NCI-H1694 (cell line): ENCODE results near the gene SEPTIN8.

Source experiments
- DNase-seq: peaks from one replicate; lab custom pipeline; 2025; lab: John Stamatoyannopoulos, UW

SEPTIN8 gene

GRCh38 chr5:132777209-132778069, at the start of gene SEPTIN8:
Gene SEPTIN8, minus strand, starts transcription at chr5:132777239. Its CDS starts 102 bp downstream, at chr5:132777137.
- DNase-seq = no peak

DNA sequence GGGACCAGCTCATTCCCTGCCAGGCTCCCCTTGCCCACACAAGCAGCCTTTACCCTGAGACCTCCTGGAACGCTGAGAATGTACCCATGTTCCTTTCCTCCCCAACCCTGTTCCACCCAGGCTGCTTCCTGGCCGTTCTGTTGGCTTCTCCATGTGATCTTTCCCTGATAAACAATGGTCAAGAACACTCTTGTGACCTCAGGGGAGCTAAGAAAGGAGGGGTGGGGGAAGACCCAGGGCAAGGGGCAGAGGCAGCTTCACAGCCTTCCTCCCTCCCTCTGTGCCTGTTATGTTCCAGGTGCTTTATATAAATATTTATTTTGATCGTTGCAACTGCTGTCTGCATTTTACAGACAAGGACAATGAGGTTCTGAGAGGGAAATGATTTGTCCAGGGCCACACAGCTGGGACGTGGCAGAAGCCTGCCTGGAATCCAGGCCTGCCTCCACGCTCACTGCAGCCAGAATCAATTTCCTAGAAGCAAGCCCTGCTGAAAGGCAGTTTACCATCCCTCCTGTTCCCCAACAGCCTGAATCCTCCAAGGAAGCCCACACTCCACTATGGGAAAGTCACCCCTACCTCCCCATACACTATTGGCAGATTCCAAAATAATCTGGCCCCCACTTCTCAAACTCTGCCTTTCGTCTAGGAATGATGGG, 49.5 kb upstream of the SEPTIN8 start:
- no peak for DNase-seq

DNA sequence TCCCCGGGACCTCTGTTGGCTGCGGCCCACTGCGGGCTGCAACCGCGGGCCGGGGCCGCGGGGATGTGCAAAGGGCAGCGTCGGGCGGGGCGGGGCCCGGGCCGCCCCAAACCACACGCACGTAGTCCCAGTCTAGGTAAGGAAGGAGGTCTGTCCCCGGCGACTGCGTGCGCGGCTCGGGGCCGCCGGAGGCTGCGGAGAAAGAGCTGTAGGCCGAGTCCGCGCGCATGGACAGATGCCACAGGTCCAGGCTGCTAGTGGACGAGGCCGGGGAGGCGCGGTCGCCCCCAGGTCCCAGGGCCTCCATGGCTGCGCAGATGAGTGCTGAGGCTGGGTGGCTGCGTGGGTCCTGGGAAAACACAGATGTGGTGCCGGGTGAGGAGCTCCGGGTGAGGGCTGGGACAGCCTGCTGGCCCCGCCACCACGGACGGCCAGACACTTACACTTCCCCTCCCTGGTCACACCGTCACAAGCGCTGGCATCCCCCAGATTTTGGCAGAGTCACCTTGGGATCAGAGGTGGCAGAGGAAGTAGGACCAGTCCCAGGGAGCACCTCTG, 48.9 kb upstream of the SEPTIN8 start:
- no peak for DNase-seq

- DNase-seq = no peak
Observed at GRCh38 chr5:132825033-132825833, 48.2 kb upstream of the SEPTIN8 start.

DNA sequence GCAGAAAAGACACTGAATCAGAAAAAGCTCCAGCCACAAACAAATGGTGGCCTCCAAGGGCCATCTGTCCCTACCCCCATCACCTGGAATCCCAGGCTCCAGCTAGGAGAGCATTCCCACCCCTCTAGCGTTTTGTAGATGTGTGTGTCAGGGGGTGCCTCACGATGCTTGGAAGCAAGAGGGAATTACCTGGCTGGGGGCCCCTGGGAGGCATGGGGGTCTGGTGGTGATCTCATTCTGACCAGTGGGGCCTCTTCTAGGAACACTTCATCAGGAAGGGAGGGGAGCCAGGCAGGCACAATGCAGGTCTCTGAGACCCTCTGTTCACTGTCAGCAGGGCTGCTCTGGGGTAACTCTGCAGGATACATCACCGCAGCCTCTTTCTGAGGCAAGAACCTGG, 47.4 kb upstream of the SEPTIN8 start:
- no peak for DNase-seq

DNA sequence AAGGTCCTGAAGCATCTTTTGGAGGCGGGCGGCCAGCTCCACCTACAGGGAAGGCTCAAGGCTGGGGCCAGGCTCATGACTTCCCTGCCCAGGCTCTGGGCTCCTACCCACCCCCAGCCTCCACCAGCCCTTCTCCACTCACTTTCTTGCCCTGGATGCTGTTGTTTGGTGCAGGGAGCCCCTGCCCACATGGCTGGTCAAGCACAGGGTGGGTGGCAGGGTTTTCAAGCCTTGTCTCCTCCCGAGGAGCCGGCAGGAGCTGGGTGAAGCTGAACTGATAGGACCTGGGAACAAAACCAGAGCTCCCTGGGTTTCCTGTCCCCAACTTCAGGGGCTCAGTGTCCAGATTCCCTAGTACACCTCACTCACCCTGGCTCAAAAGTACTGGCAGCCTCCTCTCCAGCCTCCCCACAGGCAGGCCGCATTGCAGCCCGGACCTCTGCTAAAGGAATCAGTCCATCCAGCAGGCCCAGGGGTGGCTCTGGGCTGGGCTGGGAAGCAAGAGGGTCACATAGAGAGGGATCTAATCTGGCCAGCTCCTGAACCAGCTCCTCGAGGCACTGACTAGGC, 46.5 kb upstream of the SEPTIN8 start:
- DNase-seq = no peak

GRCh38 chr5:132822650-132823480, 45.8 kb upstream of the SEPTIN8 start:
- no peak for DNase-seq

GRCh38 chr5:132821791-132822190, 44.8 kb upstream of the SEPTIN8 start:
- DNase-seq = peak; percentile 71

DNA sequence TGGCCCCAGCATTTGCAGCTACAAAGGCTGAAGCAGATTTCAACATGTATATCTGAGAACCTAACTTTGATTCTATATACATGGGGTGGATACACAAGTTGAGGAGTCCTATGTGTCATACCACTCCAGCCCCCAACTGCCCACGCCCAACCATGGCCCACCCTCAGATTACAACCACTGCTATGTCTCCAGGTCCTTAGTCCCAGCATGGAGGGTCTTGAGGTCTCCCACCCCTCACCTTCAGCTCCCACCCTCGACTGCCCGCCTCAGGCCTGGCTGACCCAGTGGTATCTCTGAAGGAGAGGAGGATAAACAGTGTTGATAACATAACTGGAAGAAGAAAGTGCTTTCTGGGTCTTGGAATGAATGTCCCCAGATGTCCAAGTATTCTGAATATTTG, 44.3 kb upstream of the SEPTIN8 start:
- DNase-seq = no peak

GRCh38 chr5:132820162-132820754, 43.2 kb upstream of the SEPTIN8 start:
- peak; percentile 88 for DNase-seq

GRCh38 chr5:132819468-132819867, 42.4 kb upstream of the SEPTIN8 start:
- DNase-seq = no peak

DNA sequence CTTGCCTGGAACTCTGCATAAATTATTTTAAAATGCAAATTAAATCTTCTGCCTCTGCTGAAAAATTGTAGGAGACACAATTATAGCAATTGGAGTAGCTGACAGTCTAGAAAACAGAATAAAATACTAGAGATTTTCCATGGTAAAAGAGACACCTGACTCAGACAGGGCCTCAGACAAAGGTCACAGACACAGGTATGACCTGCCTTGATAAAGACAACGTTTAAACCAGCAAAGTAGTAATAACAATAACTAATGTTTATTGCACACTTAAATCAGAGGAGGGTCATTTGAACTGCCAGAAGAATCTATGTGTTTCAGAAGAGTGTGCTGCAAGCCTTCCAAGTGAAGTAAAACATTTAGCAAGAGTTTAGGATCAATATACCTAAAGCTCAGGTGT, 40.0 kb upstream of the SEPTIN8 start:
- no peak for DNase-seq

GRCh38 chr5:132816554-132816953, 39.5 kb upstream of the SEPTIN8 start:
- DNase-seq = no peak

DNA sequence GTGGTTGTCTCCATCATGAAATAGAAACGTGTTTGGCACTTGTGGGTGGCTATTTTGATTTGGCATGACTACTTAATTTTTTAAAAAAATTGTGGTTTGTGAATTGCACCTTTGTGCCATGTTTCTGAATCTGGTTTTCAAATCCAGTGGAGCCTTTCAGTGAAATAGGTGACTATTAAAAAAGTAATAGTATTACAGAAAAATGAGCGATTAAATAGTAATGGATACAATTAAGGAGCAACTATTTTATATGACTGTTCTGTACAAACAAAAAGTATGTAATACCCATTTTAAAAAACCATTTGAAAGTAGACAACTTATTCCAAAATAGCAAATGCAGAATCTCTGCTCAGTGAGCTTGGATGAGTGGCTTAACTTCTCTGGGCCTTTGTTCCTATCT, 39.0 kb upstream of the SEPTIN8 start:
- DNase-seq = no peak

- DNase-seq = no peak
Observed at GRCh38 chr5:132815454-132815853, 38.4 kb upstream of the SEPTIN8 start.

GRCh38 chr5:132814503-132815294, 37.7 kb upstream of the SEPTIN8 start:
- DNase-seq = no peak

- no peak for DNase-seq
Observed at GRCh38 chr5:132813599-132814502, 36.8 kb upstream of the SEPTIN8 start.

GRCh38 chr5:132812781-132813598, 36.0 kb upstream of the SEPTIN8 start, which contains the start of gene SOWAHA:
Gene SOWAHA, plus strand, starts transcription at chr5:132813302. Its CDS starts 320 bp downstream, at chr5:132813622.
- no peak for DNase-seq
